Keratinocyte (primary cell): ENCODE data around the gene EBF4. TPM values are rescaled to one million over a fixed set of nuclear protein-coding genes. Genes with fewer than 3 reads are reported as not detected.

Experiments used
- DNase-seq: peaks from one replicate; pipeline ENCODE4 v3.0.0-alpha.2; 2011; ENCODE audit warnings: low read depth, missing footprints, low spot score
- FAIRE-seq: peaks from 2 replicates; lab custom pipeline; 2011; peaks lifted over from hg19 to GRCh38; lab: Jason Lieb, UNC
- H2AFZ ChIP-seq: 2 replicates; pipeline ENCODE4 v1.6.0; 2012; ENCODE audit warnings: low read length, control low read depth, inconsistent platforms; ENCODE audit not compliant: control insufficient read depth
- H3K27ac ChIP-seq: 2 replicates; pipeline ENCODE4 v1.5.1; 2011; ENCODE audit warnings: low read length; ENCODE audit not compliant: control insufficient read depth, insufficient read depth
- H3K27me3 ChIP-seq: 3 replicates; pipeline ENCODE4 v1.6.0; 2011; ENCODE audit warnings: low read length; ENCODE audit not compliant: control insufficient read depth, insufficient read depth; ENCODE audit errors: extremely low read depth
- H3K36me3 ChIP-seq, 2 experiments: 2 replicates in 1 of 2; 3 replicates in 1 of 2; pipeline ENCODE4 v1.5.1; 2011; ENCODE audit warnings: low read length in 2 of 2, mild to moderate bottlenecking in 1 of 2; ENCODE audit not compliant: control insufficient read depth in 2 of 2, insufficient read depth in 2 of 2; ENCODE audit errors: extremely low read depth in 1 of 2
- H3K4me1 ChIP-seq: 3 replicates; pipeline ENCODE4 v1.5.1; 2011; ENCODE audit warnings: low read length; ENCODE audit not compliant: control insufficient read depth, insufficient read depth; ENCODE audit errors: extremely low read depth
- H3K4me2 ChIP-seq: 3 replicates; pipeline ENCODE4 v1.6.0; 2011; ENCODE audit warnings: low read depth, low read length; ENCODE audit not compliant: control insufficient read depth, insufficient read depth; ENCODE audit errors: extremely low read depth
- H3K4me3 ChIP-seq, 3 experiments: fragments of 200-600 bp in 1 of 3; sonication (generic) in 1 of 3; 2 replicates in 2 of 3; 3 replicates in 1 of 3; pipeline ENCODE4 v1.5.1; 2011 to 2016; ENCODE audit warnings: low read length in 3 of 3, mild to moderate bottlenecking in 3 of 3, control low read depth in 2 of 3, inconsistent platforms in 1 of 3, low read depth in 1 of 3, mixed read lengths in 1 of 3, mixed run types in 1 of 3, moderate library complexity in 1 of 3; ENCODE audit not compliant: control insufficient read depth in 2 of 3, insufficient read depth in 2 of 3; ENCODE audit errors: extremely low read depth in 1 of 3
- H3K79me2 ChIP-seq: 2 replicates; pipeline ENCODE4 v1.6.0; 2012; ENCODE audit warnings: low read length; ENCODE audit not compliant: control insufficient read depth, insufficient read depth
- H3K9ac ChIP-seq: 3 replicates; pipeline ENCODE4 v1.6.0; 2011; ENCODE audit warnings: low read length; ENCODE audit not compliant: control insufficient read depth, insufficient read depth; ENCODE audit errors: extremely low read depth
- H3K9me1 ChIP-seq: 3 replicates; pipeline ENCODE4 v1.6.0; 2011; ENCODE audit warnings: low read length; ENCODE audit not compliant: control insufficient read depth, insufficient read depth; ENCODE audit errors: extremely low read depth
- H3K9me3 ChIP-seq: 2 replicates; pipeline ENCODE4 v1.5.1; 2012; ENCODE audit warnings: low read depth, low read length; ENCODE audit not compliant: control insufficient read depth
- H4K20me1 ChIP-seq: 3 replicates; pipeline ENCODE4 v1.6.0; 2011; ENCODE audit warnings: low read length; ENCODE audit not compliant: control insufficient read depth, insufficient read depth; ENCODE audit errors: extremely low read depth
- EZH2 ChIP-seq: IDR thresholded peaks from one replicate; pipeline ENCODE4 v1.6.1; 2012; ENCODE audit warnings: inconsistent platforms, mild to moderate bottlenecking, low read length, moderate library complexity
- dilution Hi-C: fragments of 300-500 bp; cut with MboI; formaldehyde crosslinking; loops from one replicate; pipeline ENCODE4 v1.7.0; 2020; ENCODE audit warnings: low sequenced_read_pairs; ENCODE audit not compliant: extremely low pct_ligation_motif_present
- polyA plus RNA-seq, 5 experiments: library from polyadenylated mRNA; depleted of rRNA in 3 of 5; stranded (reverse) in 3 of 5; stranded (forward) in 1 of 5; unstranded in 1 of 5; fragments of >200 nt; gene quantifications; 1 replicate in 1 of 5; 2 replicates in 3 of 5; 3 replicates in 1 of 5; pipeline versions ENCODE4 v1.2.1 to v1.2.3, GENCODE V29; 2011 to 2012; ENCODE audit warnings: missing spikeins in 2 of 5, low read depth in 1 of 5, low replicate concordance in 1 of 5
- TF ChIP-seq, protein P1 (sequence below), 3 experiments: IDR thresholded peaks in 1 of 3; conservative IDR thresholded peaks in 1 of 3; optimal IDR thresholded peaks in 1 of 3; 2 replicates in 2 of 3; 3 replicates in 1 of 3; pipeline versions ENCODE3 to v1.5.1; 2011; ENCODE audit warnings: low read length in 3 of 3, mild to moderate bottlenecking in 3 of 3, moderate library complexity in 2 of 3, control low read depth in 1 of 3, inconsistent platforms in 1 of 3; ENCODE audit not compliant: insufficient read depth in 2 of 3; ENCODE audit errors: extremely low read depth in 1 of 3

EBF4 gene
- polyA plus RNA-seq, 1 donor (not counting 4 experiments of a cell fraction or from before 2014, with no cell fraction given) = not detected

DNA sequence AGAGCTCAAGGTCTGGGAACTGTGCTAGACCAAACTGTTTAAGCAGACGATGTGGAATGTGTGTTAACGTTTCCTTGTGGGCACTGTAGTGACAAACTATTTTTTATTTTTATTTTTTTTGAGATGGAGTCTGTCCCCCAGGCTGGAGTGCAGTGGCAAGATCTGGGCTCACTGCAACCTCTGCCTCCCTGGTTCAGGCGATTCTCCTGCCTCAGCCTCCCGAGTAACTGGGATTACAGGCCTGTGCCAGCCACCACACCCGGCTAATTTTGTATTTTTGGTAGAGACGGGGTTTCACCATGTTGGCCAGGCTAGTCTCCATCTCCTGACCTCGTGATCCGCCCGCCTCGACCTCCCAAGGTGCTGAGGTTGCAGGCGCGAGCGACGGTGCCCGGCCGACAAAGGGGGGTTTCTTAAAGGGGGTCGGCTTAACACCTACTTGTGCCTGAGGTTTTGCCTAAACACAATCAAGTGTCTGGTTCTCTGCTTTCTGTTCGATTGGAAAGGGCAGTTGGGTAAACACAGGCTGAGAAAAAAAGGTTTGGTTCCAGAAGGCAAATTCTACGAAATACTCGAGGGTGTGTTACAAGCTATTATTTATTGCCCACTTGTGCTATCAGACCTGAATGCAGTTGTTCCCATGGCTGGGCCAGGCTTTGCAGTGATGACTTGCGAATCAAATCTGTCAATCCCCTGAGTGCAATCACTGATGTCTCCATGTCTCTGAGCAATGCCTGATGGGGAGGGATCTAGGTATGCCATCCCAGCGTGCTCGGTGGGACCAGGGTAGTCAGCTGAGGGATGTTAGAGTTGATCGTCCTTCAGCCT lies 38.8 kb upstream of the EBF4 start:
- no peaks in the 10 kb centered on the region for H3K27me3 ChIP-seq
- peak overlapping the region; percentile 69 to 94 (median 89) for H3K4me3 ChIP-seq
- TF ChIP-seq, protein P1, sequence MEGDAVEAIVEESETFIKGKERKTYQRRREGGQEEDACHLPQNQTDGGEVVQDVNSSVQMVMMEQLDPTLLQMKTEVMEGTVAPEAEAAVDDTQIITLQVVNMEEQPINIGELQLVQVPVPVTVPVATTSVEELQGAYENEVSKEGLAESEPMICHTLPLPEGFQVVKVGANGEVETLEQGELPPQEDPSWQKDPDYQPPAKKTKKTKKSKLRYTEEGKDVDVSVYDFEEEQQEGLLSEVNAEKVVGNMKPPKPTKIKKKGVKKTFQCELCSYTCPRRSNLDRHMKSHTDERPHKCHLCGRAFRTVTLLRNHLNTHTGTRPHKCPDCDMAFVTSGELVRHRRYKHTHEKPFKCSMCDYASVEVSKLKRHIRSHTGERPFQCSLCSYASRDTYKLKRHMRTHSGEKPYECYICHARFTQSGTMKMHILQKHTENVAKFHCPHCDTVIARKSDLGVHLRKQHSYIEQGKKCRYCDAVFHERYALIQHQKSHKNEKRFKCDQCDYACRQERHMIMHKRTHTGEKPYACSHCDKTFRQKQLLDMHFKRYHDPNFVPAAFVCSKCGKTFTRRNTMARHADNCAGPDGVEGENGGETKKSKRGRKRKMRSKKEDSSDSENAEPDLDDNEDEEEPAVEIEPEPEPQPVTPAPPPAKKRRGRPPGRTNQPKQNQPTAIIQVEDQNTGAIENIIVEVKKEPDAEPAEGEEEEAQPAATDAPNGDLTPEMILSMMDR (optimal IDR thresholded peaks at IDR 0.05 in 1 of 3, IDR thresholded peaks at IDR 0.05 in 1 of 3, conservative IDR thresholded peaks at IDR 0.05 in 1 of 3; ENCODE audit: extremely low read depth in 1 of 3, insufficient read depth in 2 of 3, low read length in 3 of 3) = no peak
- TF ChIP-seq EZH2 = no peak
- H3K4me1 ChIP-seq = peaks cover 21% of the 10 kb centered on the region
- dilution Hi-C loops = no loop called here
- H3K4me2 ChIP-seq = peak overlapping the region; percentile 93
- peaks cover 67% of the 10 kb centered on the region for H3K79me2 ChIP-seq
- FAIRE-seq (no peak), DNase-seq (no peak)
- H3K27ac ChIP-seq = peak overlapping the region; percentile 70
- H3K36me3 ChIP-seq = peaks cover 35 to 49% of the 10 kb centered on the region in 2 experiments
- no peaks in the 10 kb centered on the region for H3K9me3 ChIP-seq
- H2AFZ ChIP-seq = no peak overlapping the region
- H4K20me1 ChIP-seq = peaks cover 39% of the 10 kb centered on the region
- H3K9ac ChIP-seq = peak overlapping the region; percentile 91
- no peaks in the 10 kb centered on the region for H3K9me1 ChIP-seq

DNA sequence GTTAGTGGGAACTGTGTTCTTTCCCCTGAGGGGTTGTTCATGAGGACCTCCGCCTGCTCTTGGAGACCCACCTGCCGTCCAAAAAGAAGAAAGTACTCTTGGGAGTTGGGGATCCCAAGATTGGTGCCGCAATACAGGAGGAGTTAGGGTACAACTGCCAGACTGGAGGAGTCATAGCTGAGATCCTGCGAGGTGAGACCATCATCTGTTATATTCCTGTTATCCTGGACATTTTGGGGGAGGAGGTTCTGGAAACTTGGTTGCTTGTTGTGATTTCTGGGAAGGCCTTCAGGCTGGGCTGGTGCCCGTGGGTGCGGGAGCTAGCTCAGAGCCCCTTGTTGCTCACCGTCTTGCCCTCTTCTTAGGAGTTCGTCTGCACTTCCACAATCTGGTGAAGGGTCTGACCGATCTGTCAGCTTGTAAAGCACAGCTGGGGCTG lies 38.2 kb upstream of the EBF4 start:
- FAIRE-seq (no peak), DNase-seq (no peak)
- Histone ChIP-seq H3K9ac (peak overlapping the region; percentile 91), H3K4me1 (peaks cover 21% of the 10 kb centered on the region), H3K4me3 (peak overlapping the region; percentile 69 to 94 (median 89)), H3K9me1 (no peaks in the 10 kb centered on the region), H4K20me1 (peaks cover 39% of the 10 kb centered on the region), H3K4me2 (peak overlapping the region; percentile 93), H2AFZ (no peak overlapping the region), H3K79me2 (peaks cover 67% of the 10 kb centered on the region), H3K27ac (no peak overlapping the region), H3K9me3 (no peaks in the 10 kb centered on the region), H3K36me3 (peaks cover 38 to 51% of the 10 kb centered on the region in 2 experiments), H3K27me3 (no peaks in the 10 kb centered on the region)
- TF ChIP-seq, protein P1 (optimal IDR thresholded peaks at IDR 0.05 in 1 of 3, IDR thresholded peaks at IDR 0.05 in 1 of 3, conservative IDR thresholded peaks at IDR 0.05 in 1 of 3; ENCODE audit: extremely low read depth in 1 of 3, insufficient read depth in 2 of 3, low read length in 3 of 3) = no peak
- no peak for TF ChIP-seq EZH2
- dilution Hi-C loops = no loop called here
